WTC11 (cell line): ENCODE measurements around the gene LEF1. TPM values are rescaled to one million over a fixed set of nuclear protein-coding genes. Genes with fewer than 3 reads are reported as not detected.

Source experiments
- ATAC-seq: fragments of 200-7000 bp; cut with Tn5 transposase; 2 replicates; pipeline ENCODE4 v1.10.0; 2021; ENCODE audit warnings: mild to moderate bottlenecking, moderate library complexity
- CTCF ChIA-PET: fragments of 300-600 bp; sonication (Branson Sonifier 250); formaldehyde crosslinking; loops from one replicate; lab custom pipeline; 2021; ENCODE audit warnings: antibody characterized with exemption; lab: Charles Lee
- POLR2A ChIA-PET: fragments of 350-600 bp; sonication (Branson Sonifier 250); formaldehyde crosslinking; loops from one replicate; lab custom pipeline; 2021; ENCODE audit warnings: antibody characterized with exemption; lab: Charles Lee
- DNase-seq: peaks from one replicate; pipeline ENCODE4 v3.0.0; 2021; ENCODE audit warnings: low spot score
- H3K27ac Mint-ChIP-seq: 2 replicates; pipeline ENCODE4 v1.8.0; 2021; ENCODE audit warnings: mixed read lengths
- H3K27me3 Mint-ChIP-seq: 2 replicates; pipeline ENCODE4 v1.8.0; 2021; ENCODE audit warnings: low read depth, mild to moderate bottlenecking, moderate library complexity, mixed read lengths
- H3K36me3 Mint-ChIP-seq: 2 replicates; pipeline ENCODE4 v1.8.0; 2021; ENCODE audit warnings: mixed read lengths
- H3K4me1 Mint-ChIP-seq: 2 replicates; pipeline ENCODE4 v1.8.0; 2022; ENCODE audit warnings: mixed read lengths
- H3K4me3 Mint-ChIP-seq: 2 replicates; pipeline ENCODE4 v1.8.0; 2021; ENCODE audit warnings: mild to moderate bottlenecking, moderate library complexity, mixed read lengths
- H3K9me3 Mint-ChIP-seq: 2 replicates; pipeline ENCODE4 v1.8.0; 2021; ENCODE audit warnings: mixed read lengths
- GABPB1 ChIP-seq: sonication (generic); formaldehyde crosslinking; IDR thresholded peaks from 2 replicates; pipeline ENCODE4 v1.8.1; 2023; ENCODE audit warnings: mild to moderate bottlenecking, missing genetic modification reagents
- GTF2I ChIP-seq: fragments of 250-450 bp; sonication (Bioruptor Pico); conservative IDR thresholded peaks from 2 replicates; pipeline ENCODE4 v1.4.0; 2021; ENCODE audit warnings: mild to moderate bottlenecking
- HMGXB4 ChIP-seq: sonication (generic); formaldehyde crosslinking; IDR thresholded peaks from 2 replicates; pipeline ENCODE4 v1.8.1; 2023; ENCODE audit warnings: mild to moderate bottlenecking, moderate library complexity, missing genetic modification reagents
- IRF1 ChIP-seq: sonication (generic); formaldehyde crosslinking; IDR thresholded peaks from 2 replicates; pipeline ENCODE4 v1.8.0; 2023; ENCODE audit warnings: missing genetic modification reagents
- SOX15 ChIP-seq: fragments of 250-450 bp; sonication (Bioruptor Pico); IDR thresholded peaks from 2 replicates; pipeline ENCODE4 v1.9.0; 2021; ENCODE audit warnings: mild to moderate bottlenecking
- SP1 ChIP-seq: sonication (generic); formaldehyde crosslinking; conservative IDR thresholded peaks from 2 replicates; pipeline ENCODE4 v1.8.1; 2022; ENCODE audit warnings: missing genetic modification reagents
- STAT6 ChIP-seq: sonication (generic); formaldehyde crosslinking; conservative IDR thresholded peaks from 2 replicates; pipeline ENCODE4 v1.8.1; 2023; ENCODE audit warnings: mild to moderate bottlenecking, low read depth, missing genetic modification reagents, moderate library complexity
- USF1 ChIP-seq: sonication (generic); formaldehyde crosslinking; IDR thresholded peaks from 2 replicates; pipeline ENCODE4 v1.8.0; 2022; ENCODE audit warnings: mild to moderate bottlenecking, missing genetic modification reagents
- ZBTB43 ChIP-seq: sonication (generic); formaldehyde crosslinking; IDR thresholded peaks from 2 replicates; pipeline ENCODE4 v1.8.1; 2023; ENCODE audit warnings: mild to moderate bottlenecking, missing genetic modification reagents
- ZNF121 ChIP-seq: sonication (generic); formaldehyde crosslinking; IDR thresholded peaks from 2 replicates; pipeline ENCODE4 v1.8.0; 2023; ENCODE audit warnings: missing genetic modification reagents
- ZNF396 ChIP-seq: fragments of 250-450 bp; sonication (Bioruptor Pico); IDR thresholded peaks from 2 replicates; pipeline ENCODE4 v1.8.0; 2021; ENCODE audit warnings: mild to moderate bottlenecking, moderate library complexity, borderline replicate concordance
- ZNF425 ChIP-seq: fragments of 250-450 bp; sonication (Bioruptor Pico); conservative IDR thresholded peaks from 2 replicates; pipeline ENCODE4 v1.9.0; 2021; ENCODE audit warnings: mild to moderate bottlenecking
- ZNF532 ChIP-seq: fragments of 250-450 bp; sonication (Bioruptor Pico); IDR thresholded peaks from 2 replicates; pipeline ENCODE4 v1.9.0; 2021; ENCODE audit warnings: mild to moderate bottlenecking, borderline replicate concordance
- total RNA-seq: library from RNA; stranded (reverse); gene quantifications from 3 replicates; pipeline ENCODE4 v1.2.3, GENCODE V29; 2021

LEF1 gene
- total RNA-seq, 1 experiment from 2014 or later, result 1.3 TPM

- Mint-ChIP-seq H3K9me3 (no peaks in the 10 kb centered on the region), H3K36me3 (no peaks in the 10 kb centered on the region), H3K4me3 (no peak overlapping the region)
Observed at GRCh38 chr4:108149588-108150380, 18.9 kb downstream of the LEF1 start.

More at GRCh38 chr4:108149588-108150380, 18.9 kb downstream of the LEF1 start:
- TF ChIP-seq ZNF532 (CRISPR knock-in tag) (no peak), HMGXB4 (CRISPR knock-in tag) (no peak), ZNF396 (no peak), GABPB1 (CRISPR knock-in tag) (no peak), SOX15 (CRISPR knock-in tag) (no peak), IRF1 (CRISPR knock-in tag) (no peak), ZNF121 (CRISPR knock-in tag) (no peak), GTF2I (no peak), SP1 (CRISPR knock-in tag) (no peak), USF1 (CRISPR knock-in tag) (no peak), ZBTB43 (CRISPR knock-in tag) (no peak), ZNF425 (no peak), STAT6 (no peak)
- Mint-ChIP-seq H3K27me3 (peaks cover 42% of the 10 kb centered on the region), H3K4me1 (peaks cover 9% of the 10 kb centered on the region), H3K27ac (no peak overlapping the region)
- ATAC-seq, result no peak
- ChIA-PET CTCF (no interaction called here), POLR2A (no interaction called here)
- no peak for DNase-seq
